Pulmonary artery endothelial cell (primary cell): Measurements from ENCODE around the gene XYLT2. TPM values are rescaled to one million over a fixed set of nuclear protein-coding genes. Genes with fewer than 3 reads are reported as not detected.
"Not testable (repeated sequence)": the region's sequence is repeated elsewhere in the genome, so short reads cannot be mapped to it uniquely, and the experiment has no call there.

Experiments used
- DNase-seq: peaks from one replicate; pipeline ENCODE4 v3.0.0-alpha.2; 2011; ENCODE audit warnings: low read depth, low spot score
- total RNA-seq: library from RNA; depleted of rRNA; stranded (reverse); fragments of >200 nt; gene quantifications from 2 replicates; pipeline ENCODE4 v1.2.3, GENCODE V29; 2014

Gene XYLT2
- 36.6 and 41.8 TPM in 2 replicates for total RNA-seq

DNA sequence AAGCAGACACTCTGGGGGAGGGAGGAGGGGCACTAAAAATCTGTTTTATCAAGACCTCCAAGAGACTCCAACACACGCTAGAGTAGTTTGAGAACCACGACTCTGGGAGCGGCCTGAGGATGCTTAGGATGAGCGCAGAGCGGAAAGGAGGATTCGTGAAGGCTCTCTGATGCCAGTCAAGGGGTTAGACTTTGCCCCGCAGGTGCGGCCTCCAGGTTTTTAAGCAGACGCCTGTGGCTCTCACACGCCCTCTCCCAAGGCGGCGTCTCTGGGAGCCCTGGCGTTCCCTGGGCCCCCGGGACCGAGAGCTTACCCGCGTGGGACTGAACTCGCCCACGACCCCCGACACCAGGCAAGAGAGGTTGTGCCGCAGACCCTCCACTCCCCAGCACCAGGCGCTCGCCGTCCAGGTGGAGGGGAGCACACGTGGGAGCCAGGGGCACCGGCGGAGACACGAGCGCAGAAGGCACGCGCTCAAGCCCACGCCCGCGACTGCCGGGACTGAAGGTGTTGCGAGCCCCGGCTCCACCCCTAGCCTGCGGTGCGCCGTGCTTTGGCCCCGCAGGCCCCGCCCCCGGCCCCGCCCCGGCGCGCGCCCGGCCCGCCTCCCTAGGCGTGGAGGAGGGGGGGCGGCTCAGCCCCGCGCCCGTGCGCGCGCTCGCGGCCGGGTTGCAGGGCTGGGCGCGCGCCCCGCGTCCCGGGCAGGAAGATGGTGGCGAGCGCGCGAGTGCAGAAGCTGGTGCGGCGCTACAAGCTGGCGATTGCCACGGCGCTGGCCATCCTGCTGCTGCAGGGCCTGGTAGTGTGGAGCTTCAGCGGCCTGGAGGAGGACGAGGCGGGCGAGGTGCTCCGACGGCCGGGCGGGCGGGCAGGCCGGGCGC is at the start of gene XYLT2:
XYLT2 (plus strand) TSS at position 695 of the 881 bp plus-strand sequence; CDS start at position 710, 15 bp downstream.
- DNase-seq: peak; percentile 40

DNA sequence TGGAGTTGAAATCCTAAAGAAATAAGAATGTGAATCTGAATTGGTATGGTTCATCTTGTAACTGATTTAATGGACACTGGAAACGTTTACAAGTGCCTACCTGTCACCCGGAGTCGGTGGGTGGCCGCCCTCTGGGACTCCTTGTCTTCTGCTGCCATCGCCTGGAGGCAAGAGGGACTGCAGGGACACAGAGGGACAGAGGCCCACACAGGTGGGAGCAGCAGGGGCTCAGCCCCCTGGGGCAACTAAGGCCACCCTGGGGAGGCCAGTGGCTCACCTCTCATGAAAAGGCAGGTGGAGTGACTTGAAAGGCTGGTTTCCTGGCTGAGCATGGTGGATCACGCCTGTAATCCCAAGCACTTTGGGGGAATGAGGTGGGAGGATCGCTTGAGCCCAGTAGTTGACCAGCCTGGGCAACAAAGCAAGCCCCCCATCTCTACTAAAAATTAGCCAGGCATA is 48.5 kb upstream of the XYLT2 start:
- peak; percentile 24 for DNase-seq

DNA sequence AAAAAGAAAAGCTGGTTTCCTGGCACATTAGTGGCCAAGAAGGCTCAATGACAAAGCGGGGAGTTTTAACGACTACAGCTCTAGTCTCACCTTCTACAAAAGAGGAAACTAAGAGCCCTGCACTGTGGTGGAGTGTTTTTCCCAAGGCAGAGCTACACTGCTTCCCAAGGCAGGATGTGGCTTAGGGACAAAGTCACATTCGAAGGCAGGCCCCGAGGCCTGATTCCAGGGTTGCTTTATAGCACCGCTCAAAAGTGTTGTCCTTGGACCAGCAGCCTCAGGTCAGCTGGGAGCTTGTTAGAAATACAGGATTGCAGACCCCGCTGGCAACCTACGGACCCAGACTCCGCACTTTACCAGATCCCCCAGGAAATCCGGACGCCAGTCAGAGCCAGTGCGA is 47.9 kb upstream of the XYLT2 start:
- DNase-seq: no peak

DNA sequence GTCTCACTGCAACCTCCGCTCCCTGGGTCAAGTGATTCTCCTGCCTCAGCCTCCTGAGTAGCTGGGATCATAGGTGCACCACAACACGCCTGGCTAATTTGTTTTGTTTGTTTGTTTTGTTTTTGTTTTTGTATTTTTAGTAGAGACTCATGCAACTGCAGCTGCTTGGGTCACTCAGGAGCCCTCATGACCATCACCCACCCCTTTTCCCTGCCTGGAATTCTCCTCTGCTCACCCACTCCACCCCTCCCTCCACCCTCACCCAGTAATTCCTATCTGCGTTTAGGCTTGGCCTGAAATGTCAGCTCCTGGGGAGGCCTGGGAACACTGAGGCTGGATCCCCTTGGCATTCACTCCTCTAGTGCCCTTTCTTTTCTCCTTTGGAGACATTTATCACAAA is 46.1 kb upstream of the XYLT2 start:
- no peak for DNase-seq

DNA sequence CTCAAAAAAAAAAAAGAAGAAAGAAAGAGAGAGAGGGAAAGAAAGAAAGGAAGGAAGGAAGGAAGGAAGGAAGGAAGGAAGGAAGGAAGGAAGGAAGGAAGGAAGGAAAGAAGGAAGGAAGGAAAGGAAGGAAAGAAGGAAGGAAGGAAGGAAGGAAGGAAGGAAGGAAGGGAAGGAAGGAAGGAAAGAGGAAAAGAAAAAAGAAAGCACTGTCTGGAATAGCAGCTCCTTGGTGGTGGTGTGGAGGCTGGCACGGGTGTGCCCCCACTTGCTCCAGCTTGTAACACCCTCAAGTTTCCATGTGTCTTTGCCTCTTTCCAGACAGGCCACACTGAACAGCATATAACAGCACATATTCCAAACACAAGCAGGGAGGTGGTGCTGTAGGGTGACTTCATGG is 45.1 kb upstream of the XYLT2 start:
- not testable (repeated sequence) for DNase-seq

DNA sequence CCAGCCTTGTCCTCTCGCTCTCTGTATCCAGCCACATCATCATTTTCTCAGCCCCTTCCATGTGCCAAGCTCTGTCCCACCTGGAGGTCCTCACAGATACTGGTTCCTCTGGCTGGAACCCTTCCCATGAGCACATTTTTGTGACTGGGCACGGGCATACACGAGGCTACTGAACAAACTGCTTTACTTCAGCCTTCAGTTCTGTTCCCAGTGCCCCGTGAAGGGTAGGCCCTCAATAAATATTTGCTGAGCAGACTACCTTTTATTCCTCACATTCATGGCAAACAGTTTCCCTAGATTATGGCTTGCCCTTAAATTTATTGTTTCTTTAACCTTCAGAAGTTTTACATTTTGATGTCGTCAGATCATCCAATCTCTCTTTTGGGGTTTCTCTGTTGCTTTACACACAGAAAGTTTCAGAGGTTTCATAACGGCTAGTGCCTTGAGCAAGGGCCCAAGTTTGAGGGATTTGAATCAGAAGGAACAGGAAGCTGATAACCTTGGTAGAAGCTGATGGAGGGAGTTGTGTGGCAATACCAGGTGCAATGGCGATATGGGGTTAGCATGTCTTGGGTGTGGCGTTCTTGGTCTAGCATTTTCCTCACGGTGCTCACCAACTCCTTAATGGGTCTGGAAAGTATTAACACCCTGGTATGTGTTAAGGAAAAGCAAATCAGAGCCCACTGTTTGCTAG is 43.9 kb upstream of the XYLT2 start:
- no peak for DNase-seq

DNA sequence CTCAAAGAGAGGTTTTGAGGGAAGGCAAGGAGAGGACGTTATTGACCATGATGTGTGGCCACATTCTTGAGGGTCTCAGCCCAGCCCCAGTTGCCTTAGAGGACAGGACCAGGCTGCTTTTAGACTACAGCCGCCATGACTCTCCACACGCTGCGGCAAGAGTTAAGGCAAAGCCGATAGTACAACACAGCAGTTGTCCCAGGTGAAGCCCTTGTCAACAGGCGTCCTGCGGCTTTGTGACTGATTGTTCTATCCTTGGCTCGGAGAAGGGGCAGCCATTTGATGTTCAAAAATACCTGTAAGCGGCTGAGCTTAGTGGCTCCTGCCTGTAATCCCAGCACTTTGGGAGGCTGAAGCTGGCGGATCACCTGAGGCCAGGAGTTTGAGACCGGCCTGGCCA is 42.9 kb upstream of the XYLT2 start:
- no peak for DNase-seq

DNA sequence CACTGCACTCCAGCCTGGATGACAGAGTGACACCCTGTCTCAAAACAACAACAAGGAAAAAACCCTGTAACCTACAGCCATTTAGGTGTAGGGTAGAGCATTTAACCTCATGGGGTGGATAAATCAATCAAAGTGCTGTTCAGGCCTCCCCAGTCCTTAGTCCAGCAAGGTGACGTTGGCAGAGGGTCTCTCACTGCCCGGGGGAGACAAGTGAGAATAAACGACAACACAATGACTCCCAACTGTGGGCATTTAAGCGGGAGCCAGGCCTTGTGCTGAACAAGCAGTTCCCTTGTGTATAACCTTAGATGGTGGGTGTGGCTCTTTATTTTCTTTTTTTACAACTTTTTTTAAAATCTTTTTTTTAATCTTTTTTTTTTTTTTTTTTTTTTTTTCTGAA is 42.3 kb upstream of the XYLT2 start:
- no peak for DNase-seq

DNA sequence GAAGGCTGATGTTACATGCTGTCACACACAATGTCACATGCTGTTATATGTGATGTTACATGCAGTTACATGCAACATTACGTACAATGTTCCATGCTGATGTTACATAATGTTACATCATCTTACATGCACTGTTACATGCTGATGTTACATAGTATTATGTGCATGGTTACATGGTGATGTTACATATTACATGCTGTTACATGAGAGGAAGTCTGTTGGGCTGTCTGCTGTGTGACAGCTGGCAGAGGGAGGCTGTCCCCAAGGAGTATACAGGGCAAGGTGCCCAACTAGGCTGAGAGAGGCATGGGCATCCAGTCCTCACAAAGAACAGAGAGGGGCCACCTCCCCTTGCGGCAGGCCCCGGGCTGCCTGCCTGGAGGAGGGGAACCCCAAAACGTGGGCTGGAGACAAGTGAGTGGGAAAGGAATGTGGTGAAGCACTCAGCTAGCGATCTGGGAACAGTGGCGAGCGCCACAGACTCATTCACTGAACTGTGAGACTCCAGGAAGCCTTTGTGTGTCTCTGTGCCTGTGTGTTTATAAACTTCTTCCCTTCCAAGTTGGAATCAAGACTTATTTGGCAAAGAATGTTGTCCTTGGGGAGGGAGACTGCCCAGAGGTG is 41.0 kb upstream of the XYLT2 start:
- no peak for DNase-seq

DNA sequence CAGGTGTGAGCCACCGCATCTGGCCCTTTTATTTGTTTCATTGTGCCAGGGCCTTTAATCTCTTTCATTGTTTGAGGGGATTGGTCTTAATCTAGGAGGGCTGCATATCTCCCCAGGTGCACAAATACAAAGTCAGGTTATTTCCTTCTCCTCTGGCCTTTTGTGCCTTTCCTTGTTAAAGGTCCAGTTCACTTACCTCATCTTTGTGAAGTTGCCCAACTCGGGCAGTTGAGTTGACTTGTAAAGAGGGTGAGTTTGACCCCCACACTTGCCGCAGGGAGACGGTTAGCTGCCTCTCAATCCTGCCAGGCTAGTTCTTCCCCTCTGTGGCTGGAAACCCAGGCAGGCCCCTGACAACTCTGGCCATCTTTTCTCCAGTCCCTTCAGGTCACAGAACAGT is 38.3 kb upstream of the XYLT2 start:
- DNase-seq: no peak

DNA sequence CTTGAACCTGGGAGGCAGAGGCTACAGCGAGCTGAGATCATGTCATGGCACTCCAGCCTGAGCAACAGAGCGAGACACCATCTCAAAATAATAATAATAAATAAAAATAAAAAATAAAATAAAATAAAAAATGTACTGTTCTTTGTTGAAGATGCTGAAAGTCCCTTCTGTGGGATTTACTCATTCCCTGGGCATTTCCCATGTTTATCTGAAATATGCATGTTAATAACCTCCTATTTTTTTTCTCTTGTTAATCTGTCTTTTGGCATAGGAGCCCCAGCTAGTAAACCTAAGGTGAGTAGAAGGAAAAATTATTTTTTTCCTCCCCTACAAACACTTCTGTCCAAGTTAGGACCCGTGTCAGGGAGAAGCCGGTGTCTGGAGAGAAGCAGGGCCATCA is 37.3 kb upstream of the XYLT2 start:
- no peak for DNase-seq

DNA sequence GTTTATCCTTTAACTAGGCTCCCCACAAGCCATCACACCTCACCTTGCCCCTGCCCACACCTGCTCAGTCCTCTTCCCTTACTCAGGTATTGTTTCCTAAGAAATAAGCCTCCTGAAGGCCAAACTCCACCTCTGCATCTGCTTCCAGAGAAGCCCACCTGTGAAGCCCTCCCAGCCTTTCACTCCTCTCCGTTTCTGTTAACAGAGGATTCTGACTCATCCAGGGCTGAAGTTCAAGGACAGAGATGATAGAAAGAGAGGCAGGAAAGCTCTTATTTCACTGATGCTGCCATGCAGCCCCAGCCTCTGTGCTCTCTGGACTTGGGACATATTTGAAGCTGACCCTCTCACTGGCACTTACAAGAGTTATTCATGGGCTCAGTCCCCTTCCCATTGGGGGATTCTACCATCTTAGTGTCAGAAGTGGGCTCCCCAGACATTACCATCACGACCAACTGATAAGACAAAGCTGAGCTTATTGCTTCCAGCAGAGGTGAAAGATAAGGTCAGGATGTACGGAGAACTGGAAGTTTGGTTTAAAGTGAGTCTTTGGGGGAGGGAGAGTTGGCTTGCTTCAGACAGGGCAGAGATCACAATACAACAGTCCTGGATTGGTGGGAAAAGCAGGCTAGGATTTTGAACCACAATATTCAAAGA is 35.3 kb upstream of the XYLT2 start:
- DNase-seq: no peak

DNA sequence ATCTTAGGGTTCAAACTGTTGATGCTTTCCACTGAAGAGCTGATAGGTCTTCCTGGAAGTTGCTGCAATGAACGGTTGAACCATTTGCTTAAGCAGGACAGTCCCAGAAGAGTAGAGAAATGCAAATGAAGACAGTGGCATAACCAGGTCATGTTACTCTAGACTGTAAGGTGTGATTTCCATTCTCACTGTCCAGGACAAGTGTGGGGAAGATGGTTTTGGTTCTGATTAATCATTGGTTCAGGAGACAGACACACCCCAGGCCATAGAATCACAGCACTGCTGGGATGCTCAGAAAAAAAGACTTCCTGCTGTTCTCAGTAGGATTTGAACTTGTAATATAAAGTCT is 34.8 kb upstream of the XYLT2 start:
- no peak for DNase-seq

DNA sequence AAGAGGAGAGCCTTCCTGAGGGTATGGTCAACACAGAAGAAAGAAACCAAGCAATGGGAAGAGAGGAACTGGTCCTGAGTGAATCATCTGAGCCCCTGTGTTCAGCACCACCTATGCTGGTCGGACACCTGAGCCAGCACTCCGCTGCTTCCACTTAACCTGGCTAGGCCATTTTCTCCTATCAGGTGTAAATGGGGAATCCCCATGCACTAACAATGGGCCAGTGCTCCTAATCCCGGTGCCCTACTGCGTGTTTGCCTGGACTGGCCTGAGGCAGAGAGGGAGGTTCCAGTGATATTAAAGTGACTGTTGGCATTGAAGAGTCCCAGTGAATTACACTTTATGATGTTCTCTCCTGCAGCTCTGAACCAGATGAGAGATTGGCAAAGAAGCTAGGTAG is 34.4 kb upstream of the XYLT2 start:
- no peak for DNase-seq

DNA sequence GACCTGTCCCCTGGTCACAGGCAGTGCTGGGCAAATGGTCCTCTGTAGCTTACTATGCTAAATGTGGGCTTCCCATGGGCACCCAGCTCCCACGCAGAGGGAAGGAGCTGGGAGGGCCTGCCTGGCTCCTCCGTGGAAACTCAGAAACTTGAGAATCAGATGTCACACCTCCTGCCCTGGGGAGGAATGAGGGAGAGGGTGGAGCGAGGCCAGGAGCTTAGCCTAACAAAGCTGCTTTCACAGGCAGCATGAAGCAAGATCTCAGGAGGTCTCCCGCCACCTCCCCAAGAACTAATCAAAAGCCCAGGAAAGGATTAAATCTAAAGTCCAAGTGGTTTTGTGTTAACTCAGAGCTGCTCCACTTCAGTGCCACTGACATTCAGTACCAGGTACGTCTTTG is 33.6 kb upstream of the XYLT2 start:
- DNase-seq: no peak

DNA sequence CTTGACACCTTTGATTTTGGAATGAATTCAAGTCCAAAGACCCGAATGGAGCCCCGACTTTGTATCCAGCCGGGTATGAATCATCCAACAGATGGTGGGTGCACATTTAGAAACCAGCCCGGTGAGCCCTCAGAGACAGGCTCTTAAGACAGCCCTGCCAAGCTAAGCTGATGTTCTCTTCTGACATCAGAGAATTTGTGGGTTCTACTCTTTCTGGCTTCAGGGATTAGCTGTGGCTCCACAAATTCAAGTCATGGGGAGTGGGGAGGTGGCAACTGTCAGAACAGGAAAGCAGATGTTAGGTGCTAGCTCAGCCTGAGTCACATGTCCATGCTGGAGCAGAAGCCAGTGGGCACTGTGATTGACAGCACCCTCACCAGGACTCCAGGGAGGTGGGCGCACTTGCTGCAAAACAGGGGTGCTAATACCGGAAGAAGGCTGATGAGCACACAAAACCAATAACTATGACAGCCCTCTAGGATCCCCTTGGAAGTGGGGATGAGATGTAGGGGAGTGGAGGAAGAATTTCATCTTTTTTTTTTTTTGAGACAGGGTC is 31.4 kb upstream of the XYLT2 start:
- no peak for DNase-seq

DNA sequence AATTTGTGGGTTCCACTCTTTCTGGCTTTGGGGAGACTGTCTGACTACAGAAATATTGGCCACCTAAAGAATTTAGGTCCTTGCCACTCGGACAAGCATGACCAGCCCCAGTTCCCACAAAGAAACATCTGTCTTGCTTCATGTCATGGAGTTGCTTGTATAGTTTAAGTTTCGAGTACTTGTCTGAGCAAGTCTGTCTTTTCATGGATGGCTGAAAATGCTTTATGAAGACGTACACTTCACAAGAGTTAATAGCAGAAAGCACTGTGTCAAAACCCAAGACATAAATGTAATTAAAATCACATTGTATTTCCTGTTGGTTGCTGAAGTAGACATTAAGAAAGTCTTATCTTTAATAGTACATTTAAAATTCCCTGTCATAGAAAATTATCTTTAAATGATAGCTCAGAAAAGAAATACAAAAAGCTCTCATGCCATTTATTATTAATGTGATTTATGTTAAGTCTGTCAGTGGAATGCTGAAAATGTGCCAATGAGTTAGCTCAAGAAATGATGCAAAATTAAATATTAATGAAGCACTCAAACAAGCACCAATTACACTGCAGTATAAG is 29.8 kb upstream of the XYLT2 start:
- no peak for DNase-seq

DNA sequence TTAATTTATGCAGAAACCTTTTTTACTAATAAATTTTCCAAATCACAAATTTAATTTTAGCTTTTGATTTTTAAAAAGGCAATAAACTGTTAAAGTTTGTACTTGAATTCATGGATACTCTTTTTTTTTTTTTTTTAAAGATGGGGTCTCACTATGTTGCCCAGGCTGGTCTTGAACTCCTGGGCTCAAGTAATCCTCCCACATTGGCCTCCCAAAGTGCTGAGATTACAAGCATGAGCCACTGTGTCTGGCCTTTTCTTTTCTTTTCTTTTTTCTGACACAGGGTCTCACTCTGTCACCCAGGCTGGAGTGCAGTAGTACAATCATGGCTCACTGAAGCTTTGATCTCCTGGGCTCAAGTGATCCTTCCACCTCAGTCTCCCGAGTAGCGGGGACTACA is 29.3 kb upstream of the XYLT2 start:
- not testable (repeated sequence) for DNase-seq

DNA sequence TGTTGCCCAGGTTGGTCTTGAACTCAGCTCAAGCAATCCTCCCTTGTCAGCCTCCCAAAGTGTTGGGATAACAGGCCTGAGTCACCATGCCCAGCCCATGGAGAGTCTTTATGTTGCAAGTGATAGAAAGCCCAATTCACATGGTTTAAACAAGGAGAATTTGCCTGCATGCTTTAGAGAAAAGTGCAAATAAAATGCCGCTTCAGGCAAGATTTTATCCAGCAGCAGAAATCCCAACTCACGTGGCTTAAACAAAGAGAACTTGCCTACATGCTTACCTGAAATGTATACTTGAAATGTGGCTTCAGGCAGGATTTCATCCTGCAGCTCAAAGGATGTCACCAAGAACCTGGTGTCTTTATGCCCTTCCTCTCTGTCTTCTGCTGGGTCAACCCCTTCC is 28.8 kb upstream of the XYLT2 start:
- DNase-seq: no peak

DNA sequence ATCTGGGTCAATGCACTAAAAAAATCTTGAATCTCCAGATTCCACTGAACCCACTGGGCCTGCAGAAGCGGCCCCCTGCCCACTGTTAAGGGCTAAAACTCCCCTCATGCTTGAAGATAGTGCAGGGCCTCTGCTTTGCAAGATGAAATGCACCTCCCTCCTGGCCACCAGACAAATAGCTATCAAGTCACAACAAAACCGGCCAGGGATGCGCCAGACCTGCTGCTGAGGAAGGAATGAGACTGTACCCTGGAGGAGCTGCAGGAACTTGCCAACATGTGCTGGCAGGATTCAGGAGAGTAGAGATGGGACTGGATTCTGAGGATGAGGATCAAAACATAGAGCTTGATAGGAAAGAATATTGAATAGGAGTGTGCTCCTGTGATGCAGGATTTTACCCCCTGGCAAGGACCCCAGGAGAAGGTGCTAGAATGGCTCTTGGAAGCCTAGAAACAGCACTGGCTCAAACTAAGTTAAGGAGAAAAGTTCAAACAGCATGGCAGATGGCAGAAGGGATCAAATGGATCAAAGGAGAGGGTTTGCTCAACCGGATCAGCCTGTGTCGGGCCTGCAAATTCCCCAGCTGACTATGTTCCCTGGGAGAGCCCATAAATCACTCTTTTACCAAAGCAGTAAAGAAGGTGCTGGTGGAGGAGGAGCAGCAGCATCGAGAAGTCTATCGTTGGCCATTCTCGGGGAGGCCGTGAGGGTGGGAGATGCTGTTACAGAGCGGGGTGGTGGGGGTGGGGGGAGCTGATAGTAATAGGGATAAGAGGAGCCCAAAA is 27.2 kb upstream of the XYLT2 start:
- DNase-seq: no peak
